ENCODE measurements around the gene MYO1C.

- TF ChIP-seq POLR2A (IDR thresholded peaks at IDR 0.05; ENCODE audit: extremely low read depth, insufficient read length) = no peak
- TF ChIP-seq CTCF (IDR thresholded peaks at IDR 0.05; ENCODE audit: low read depth, low read length) = no peak
Measured at GRCh38 chr17:1495265-1495989, 2.9 kb upstream of the MYO1C start.

Measured in NB4 (cell line).